Esophagus squamous epithelium (tissue), 4 donors: Measurements from ENCODE around the gene TNFSF10.

Experiments
- CTCF ChIP-seq, 6 experiments: fragments of 450-650 bp in 4 of 6; fragments of 200-600 bp in 2 of 6; sonication (generic) in 2 of 6; IDR thresholded peaks; one replicate each; pipeline ENCODE4 v1.5.1; 2016 to 2019; ENCODE audit warnings: antibody characterized with exemption in 6 of 6, mild to moderate bottlenecking in 4 of 6, moderate library complexity in 4 of 6
- POLR2A ChIP-seq, 4 donors: fragments of 450-650 bp; IDR thresholded peaks; one replicate each; pipeline ENCODE4 v1.6.1; 2017; ENCODE audit warnings: antibody characterized with exemption in 4 of 4, mild to moderate bottlenecking in 4 of 4, moderate library complexity in 3 of 4

- TF ChIP-seq CTCF (IDR thresholded peaks at IDR 0.05) = no peak
- no peak for TF ChIP-seq POLR2A (IDR thresholded peaks at IDR 0.05)
These were observed 16.0 kb upstream of the TNFSF10 start for GRCh38 chr3:172539273-172539672.
